Amygdala (tissue), 56 donors: ENCODE results near the gene KRTAP5-6.

ENCODE experiments used
- DNase-seq, 56 donors: peaks; one replicate each; lab custom pipeline; 2025; lab: John Stamatoyannopoulos, UW

Gene KRTAP5-6

DNA sequence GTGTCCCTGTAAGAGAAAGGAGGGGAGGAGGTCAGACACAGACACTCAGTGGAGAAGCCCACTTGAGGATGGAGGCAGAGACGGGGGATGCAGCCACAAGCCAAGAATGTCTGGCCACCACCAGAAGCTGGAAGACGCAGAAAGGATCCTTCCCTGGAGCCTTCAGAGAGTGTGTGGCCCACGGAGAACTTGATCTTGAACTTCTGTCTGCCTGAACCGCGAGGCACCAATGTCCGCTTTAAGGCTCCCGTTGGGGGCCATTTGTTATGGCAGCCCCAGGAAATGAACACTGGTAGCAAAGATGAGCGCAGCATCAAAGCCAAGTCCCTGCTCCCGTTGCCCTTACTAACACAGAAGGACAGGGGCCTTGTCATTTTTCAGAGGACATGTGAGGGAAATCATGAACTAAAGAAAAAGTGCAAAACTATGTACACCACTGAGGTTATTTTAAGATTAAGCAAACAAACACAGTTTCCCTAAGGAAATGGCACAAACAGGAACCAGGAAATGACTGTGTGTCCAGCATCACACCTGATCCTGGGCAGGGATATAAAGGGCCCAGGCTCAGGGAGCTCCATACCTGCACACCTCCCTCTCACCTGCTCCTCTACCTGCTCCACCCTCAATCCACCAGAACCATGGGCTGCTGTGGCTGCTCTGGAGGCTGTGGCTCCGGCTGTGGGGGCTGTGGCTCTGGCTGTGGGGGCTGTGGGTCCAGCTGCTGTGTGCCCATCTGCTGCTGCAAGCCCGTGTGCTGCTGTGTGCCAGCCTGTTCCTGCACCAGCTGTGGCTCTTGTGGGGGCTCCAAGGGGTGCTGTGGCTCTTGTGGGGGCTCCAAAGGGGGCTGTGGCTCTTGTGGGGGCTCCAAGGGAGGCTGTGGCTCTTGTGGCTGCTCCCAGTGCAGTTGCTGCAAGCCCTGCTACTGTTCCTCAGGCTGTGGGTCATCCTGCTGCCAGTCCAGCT lies at the start of gene KRTAP5-6:
KRTAP5-6 (plus strand) TSS at position 588 of the 963 bp plus-strand sequence; CDS start at position 639, 51 bp downstream.
- DNase-seq, result no peak

- no peak for DNase-seq
Measured at GRCh38 chr11:1647901-1648652, 48.9 kb upstream of the KRTAP5-6 start.

DNA sequence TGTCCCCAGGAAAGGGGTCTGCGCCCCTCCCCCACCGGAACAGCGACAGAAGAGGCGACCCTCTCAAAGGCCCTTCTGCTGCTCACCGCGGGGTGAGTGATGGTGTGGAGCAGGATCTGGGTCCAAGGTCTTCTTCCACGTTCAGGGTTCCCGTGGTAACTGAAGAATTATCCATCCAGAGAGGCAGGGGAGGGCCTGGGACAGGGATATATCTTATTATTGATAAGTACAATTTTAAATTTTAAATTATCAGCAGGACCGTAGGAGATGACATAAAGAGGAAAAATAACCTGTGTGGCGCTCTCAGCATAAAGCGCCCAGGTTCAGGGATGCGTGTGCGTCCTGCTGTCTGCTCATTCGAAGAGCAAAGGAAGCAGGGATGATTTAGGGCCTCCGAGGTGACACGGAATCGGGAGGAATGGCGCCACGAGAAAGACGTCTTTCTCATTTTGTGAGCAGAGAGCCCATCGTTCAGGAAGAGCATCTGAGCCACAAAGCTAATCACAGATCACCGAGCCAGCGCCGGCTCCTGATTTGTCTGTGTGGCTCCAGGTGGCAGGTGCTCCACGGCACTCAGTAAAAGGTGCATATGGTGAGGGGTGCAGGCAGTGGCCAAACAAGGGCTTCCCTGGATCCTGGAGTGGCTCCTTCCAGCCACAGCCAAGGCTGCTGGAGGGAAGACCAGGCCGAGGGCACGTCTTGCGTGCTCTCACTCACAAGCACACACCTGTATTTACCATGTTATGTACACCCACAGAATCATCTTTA lies 48.2 kb upstream of the KRTAP5-6 start:
- no peak for DNase-seq

- no peak for DNase-seq
Measured at GRCh38 chr11:1650034-1650917, 46.7 kb upstream of the KRTAP5-6 start.

DNA sequence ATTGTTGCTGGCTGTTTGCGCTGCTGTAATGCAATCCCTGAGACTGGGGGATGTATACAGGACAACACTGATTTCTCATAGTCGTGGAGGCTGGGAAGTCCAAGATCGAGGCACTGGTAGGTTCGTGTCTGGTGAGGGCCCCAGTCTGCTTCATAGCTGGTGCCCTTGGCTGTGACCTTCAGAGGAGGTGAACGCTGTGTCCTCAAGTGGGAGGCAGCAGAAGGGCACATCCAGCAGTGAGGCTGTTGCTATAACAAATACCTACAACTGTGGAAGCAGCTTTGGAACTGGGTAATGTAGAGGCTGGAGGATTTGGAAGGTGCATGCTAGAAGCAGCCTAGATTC lies 46.1 kb upstream of the KRTAP5-6 start:
- DNase-seq, result no peak

DNA sequence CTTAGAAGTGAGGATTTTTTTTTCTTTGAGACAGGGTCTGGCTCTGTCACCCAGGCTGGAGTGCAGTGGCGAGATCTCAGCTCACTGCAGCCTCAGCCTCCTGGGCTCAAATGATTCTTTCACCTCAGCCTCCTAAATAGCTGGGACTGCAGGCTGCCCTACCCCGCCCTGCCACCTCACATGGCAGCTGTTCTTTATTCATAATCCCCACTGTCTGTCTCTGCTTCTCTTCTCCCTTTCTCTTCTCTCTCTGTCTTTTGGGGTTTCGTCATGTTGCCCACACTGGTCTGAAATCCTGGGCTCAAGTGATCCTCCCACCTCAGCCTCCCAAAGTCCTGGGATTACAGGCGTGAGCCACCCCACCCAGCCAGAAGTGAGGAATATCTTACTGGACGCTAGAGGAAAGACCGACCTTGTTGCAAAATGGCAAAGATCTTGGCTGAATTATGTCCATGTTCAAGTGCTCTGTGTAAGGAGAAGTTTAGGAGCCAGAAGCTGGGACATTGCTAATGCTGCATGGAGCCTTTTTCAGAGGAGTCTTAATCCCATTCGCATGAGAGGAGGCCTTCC lies 45.5 kb upstream of the KRTAP5-6 start:
- DNase-seq, result no peak

GRCh38 chr11:1652026-1652425 lies 45.0 kb upstream of the KRTAP5-6 start:
- DNase-seq, result no peak

DNA sequence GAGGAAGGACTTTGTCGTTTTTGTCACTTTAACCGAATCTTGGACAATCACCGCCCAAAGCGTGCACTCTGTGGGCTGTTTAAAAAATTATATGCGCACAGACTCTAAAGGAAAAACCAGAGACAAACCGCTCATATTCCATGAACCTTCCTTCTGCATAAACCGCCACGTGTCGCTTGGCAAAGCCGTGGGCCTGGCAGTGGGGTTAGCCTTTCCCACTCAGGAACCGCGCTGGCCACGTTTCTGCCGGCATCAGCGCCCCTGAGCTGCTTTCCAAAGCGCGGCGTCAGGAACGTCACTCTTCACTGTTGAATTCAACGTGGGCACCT lies 44.6 kb upstream of the KRTAP5-6 start:
- no peak for DNase-seq

GRCh38 chr11:1652771-1653540 lies 44.0 kb upstream of the KRTAP5-6 start:
- DNase-seq, result peak in 49 of 56 donors; percentile 19 to 84 (median 59)

DNA sequence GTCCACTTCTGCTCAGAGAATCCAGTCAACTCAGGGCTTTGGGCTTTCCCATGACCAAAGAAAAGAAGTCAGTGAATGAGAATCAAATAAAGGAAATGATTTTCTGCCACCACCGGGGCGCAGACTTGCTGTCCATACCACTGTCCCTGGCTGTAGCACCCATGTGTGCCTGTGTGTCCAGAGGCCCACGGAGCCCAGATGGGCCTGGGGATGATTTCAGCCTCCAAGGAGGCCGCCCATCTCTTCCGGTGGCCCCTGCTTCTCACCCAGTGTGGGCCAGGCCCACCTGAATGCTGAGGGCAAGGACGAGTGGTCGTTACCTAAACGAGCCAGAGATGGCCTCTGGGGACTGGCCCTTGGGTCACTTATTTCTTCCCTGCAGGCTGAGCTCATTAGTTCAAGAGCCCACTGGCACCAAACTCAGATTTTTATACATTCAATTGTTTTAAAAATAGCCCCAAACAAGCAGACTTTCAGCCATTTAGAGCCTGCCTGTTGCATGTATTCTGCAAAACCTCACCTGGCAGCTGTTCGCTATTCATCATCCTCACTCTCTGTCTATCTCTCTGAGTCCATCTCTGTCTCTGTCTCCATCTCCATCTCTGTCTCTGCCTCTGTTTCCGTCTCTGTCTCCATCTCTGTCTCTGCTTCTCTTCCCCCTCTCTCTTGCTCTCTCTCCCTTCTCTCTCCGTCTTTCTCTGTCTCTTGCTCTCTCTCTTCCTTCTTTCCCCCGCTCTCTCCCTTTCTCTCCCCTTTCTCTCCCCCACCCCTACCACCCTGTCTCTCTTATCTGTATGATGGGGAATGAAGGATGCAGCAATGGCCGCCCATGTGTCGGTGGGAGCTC lies 43.2 kb upstream of the KRTAP5-6 start:
- no peak for DNase-seq

DNA sequence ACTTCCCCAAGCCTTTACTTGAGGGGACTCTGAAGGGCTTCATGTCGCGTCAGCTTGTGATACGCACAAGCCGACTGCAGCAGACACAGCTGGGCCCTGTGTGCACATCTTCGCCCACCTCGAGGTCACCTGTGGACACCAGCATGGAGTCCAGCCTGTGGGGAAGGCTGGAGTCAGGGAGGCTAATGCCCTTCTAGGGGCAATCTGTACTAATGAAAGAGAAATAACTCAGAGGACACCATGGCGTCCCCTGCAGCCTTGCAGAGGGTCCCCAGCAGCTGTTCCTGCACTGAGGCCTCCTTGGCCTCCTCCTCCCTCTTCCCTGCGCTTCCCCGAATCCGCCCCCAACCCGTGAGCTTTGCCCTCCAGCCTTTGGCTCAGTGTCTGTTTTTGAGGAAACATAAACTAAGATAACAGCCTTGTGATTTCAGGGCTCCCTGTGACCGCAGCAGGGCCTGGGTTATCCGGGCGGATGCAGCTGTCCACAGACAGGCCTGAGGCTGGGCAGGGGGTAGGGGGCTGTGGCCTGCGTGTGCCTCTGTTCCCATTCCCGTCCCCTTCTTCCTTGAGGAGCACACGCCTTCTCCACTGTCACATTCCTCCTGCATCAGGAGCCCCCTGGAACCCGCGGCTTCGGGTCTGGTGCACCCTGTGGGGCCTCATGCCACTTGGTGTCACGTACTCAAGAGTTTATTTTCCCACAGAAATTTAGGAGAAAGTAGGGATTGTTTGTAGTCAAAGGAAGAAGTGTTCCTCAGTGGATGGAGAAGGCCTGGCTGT lies 42.4 kb upstream of the KRTAP5-6 start:
- no peak for DNase-seq

DNA sequence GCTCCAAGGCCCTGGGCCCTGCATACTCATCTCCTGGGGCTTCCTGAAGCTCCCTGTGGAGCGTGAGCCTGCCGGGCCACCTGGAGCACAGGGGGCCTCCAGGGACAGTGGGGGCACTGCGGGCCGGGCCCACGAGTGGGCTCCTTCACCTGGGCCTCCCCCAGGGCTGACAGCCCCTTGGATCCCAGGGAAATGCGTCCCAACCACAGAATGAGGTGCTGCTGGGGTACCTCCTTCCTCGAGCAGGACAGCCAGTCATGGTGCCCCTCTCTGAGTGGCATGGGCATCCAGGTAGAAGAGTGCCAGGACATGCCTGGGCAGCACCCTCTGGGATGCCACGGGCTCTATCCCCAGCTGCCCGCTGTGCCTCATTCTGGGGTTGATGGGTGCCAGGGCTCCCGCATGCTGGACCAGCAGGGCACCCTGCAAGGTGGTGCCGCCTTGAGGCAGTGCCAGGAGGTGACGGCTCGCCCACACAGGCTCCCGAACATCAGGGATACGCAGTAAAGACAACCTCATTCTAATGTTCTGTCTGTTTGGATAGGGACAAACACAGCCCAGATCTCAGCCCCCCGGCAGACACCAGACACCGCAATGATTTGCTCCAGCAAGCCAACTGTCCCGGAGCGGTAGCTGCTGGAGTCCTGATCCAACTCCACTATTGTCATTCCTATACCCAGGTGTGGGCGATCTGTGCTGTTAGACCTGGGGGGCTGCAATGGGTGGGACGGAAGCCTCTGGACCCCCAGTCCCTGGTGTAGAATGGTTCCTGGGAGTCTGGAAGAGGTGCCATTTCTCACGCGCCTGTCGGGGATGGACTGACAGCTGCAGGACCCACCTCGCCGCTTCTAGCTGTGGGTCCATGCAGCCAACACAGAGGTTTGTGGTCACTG lies 41.6 kb upstream of the KRTAP5-6 start:
- no peak for DNase-seq

DNA sequence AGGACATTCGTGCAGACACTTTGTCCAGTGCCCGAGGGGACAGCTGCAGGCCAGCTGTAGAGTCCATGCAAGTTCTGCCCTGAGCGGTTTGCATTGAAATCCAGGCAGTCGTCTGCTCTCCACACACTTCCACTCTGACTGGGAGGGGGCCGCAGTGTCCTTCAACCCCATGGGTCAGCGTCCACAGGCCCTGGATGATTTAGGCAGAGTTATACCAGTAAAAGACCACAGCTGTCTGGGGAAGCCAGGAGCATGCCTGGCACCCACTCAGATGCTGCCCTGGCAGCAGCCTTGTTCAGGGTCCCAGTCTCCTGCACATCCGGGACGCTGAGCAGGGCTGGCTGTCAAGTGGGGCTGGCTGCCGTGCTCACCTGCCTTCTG lies 40.9 kb upstream of the KRTAP5-6 start:
- DNase-seq, result no peak

- no peak for DNase-seq
Measured at GRCh38 chr11:1656670-1657069, 40.3 kb upstream of the KRTAP5-6 start.

- no peak for DNase-seq
Measured at GRCh38 chr11:1659506-1659905, 37.5 kb upstream of the KRTAP5-6 start.
